ENCODE measurements around the gene SUDS3.
A peak's percentile ranks its signal among the peaks of the same experiment; 100 is the strongest.
"Not testable (repeated sequence)": the region's sequence is repeated elsewhere in the genome, so short reads cannot be mapped to it uniquely, and the experiment has no call there.

Gene SUDS3

DNA sequence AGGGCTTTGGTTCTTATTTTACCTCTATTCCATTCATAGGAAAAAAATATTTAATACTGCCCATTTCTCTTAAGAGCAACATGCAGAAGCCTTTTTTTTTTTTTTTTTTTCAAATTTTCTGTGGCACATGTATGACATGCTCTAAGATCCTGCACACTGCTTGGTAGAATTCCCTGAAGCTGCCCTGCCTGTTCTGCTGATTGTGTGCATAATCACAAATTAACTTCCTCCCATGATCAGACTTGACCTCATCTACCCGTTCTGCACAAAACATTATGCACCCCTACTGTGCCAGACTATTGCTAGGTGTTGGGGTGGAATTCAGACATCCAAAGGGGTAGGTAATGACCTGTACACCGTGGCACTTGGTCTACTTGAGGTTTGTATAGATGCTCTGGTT is 22.2 kb downstream of the SUDS3 start:
- DNase-seq (ENCODE audit: low spot score) = no peak

DNA sequence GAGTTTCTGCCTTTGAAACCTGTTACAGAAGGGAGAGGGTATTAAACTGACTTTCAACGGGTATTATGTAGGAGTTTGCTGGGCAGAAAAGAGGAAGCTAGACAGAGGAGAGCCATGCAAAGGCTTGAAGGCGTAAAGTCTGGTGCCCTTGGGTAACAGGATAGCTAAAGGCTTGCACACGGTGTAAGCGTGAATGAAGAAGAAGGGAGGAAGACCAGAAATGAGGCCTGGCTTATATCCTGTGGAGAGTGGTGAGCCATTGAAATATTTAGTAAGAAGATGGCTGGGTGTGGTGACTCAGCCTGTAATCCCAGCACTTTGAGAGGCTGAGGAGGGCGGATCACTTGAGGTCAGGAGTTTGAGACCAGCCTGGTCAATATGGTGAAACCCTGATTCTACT is 22.6 kb downstream of the SUDS3 start:
- DNase-seq (ENCODE audit: low spot score) = no peak

DNA sequence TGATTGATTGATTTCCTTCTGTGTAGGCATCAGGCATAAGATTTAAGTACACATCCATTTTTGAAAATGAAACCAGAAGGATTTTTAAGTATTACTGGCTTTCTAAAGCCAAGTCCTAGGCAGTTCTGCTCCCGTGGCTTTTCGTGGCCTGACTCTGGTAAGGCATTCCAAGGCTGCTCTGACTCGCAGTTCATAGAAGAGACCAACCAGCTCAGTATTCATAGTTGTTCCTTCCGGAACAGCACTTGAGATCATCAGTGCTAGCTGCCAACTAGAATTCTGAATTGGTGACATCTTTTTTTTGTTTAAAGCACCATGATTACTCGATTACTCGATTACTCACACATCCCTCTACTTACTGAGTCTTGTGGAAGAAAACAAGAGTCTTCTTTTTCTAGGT is 25.9 kb downstream of the SUDS3 start:
- DNase-seq (ENCODE audit: low spot score) = peak; percentile 85

DNA sequence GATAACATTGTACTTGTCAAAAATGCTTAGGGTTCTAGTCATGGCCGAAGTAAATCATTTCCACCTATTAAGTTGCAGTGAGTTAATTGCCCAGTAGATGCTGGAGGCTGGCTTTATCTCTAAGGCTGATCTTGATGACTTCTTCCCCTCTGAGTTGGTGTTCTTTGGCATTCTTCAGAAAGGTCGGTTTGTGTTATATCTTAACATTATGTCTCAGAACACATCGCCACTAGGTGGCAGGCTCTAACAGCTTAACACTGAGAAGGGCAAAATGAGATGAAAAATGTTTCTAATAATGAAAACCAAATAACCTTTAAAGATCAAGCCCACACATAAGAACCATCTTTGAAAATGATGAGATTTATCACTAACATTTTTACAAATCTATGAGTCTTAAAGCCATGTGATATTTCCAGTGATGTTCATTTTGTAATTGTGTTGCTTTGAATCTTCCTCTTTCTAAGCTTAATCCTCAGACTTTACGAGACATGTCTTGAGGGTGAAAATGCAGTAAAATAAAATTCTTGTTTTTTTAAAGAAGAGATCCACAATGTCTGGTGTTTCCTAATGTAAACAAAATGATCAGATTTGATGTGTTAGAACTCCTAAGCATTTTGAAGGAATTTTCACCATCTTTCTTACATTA is 28.6 kb downstream of the SUDS3 start:
- peak; percentile 65 for DNase-seq (ENCODE audit: low spot score)

DNA sequence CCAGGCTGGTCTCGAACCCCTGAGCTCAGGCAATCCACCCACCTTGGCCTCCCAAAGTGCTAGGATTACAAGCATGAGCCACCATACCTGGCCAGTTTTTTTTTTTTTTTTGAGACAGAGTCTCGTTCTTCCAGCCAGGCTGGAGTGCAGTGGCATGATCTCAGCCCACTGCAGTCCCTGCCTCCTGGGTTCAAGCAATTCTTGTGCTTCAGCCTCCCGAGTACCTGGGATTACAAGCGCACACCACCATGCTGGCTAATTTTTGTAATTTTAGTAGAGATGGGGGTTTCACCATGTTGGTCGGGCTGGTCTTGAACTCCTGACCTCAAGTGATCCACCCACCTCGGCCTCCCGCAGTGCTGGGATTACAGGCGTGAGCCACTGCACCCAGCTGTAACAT is 31.9 kb downstream of the SUDS3 start:
- DNase-seq (ENCODE audit: low spot score) = not testable (repeated sequence)

DNA sequence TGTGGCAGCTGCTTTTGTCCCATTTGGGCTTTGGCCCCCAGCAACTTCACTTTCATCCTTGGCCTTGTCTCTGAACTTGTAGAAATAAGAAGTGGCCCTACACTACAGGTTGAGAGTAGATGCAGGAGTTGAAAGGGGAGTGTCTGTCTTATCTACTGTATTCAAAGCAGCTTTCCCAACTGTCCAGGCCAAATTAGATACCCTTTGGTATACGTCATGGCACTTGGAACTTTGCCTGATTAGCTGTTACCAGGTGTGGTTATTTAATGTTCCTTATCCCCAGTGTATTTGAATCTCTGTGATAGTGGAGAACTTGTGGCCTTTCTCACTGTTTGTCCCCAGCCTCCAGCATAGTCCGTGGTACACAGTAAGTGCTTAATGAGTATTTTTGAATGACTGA is 33.5 kb downstream of the SUDS3 start:
- DNase-seq (ENCODE audit: low spot score) = no peak

DNA sequence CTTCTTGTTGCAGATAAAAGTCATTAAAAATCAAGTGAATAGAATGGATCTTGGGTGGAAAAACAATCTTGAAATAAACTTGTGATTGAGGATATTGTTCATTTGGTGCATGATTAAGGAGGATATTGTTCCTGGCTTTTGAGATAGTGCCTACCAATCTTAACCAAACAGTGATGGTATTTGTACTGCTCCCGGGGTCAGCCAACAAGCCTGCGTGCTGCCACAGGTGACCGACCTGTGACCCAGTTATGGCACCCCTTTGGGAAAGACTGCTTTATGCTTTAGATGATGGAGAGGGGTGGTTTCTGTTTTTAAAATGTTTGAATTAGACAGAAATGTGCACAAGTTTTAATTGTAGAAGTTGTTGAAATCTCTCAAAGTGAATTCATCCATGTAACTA is 41.6 kb downstream of the SUDS3 start:
- no peak for DNase-seq (ENCODE audit: low spot score)

DNA sequence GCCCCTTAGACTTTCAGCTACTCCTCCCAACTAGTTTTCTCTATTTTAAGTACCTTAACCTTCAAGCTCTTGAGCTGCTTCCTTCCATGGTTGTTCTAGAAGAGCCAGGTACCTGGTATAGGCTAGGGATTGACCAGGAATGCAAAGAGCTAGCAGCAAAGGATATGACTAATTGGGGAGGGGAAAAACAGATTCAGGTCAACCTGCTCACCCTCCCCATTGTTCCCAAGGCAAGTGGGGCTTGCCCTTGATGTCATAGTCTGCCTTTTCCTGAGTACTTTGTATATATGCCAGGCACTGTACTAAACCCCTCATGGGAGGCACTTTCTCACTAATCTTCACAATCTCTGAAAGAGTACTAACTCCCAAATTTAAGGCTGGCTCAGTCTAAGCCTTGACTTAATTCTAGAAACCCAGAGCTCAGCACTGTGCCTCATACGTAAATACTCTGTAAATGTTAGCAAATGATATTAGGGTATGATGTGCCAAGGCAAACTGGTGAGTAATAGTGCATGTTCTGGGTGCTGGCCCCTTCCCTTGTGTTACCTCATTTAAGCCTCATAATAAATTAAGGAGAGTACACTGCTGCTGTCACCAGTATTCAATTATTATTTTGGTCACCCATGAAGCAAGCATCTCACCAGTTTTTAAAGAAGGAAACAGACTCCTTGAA is 42.2 kb downstream of the SUDS3 start:
- DNase-seq (ENCODE audit: low spot score) = no peak

DNA sequence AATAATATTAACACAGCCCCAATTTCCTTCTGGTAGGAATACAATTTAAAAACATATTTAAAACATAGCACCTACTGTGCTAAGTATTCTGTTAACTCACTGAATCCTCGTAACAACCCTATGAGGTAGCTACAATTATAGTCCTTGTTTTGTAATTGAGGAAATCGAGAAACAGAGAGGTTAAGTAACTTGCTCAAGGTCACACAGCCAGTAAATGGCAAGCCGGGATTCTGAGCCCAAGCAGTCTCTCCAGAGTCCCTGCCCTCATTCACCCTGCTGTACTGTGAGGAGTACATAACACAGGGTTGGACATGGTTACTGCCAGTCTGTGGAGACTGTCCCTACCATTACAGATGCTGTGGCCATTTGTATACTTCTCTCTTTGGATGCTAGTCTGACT is 44.3 kb downstream of the SUDS3 start:
- no peak for DNase-seq (ENCODE audit: low spot score)

DNA sequence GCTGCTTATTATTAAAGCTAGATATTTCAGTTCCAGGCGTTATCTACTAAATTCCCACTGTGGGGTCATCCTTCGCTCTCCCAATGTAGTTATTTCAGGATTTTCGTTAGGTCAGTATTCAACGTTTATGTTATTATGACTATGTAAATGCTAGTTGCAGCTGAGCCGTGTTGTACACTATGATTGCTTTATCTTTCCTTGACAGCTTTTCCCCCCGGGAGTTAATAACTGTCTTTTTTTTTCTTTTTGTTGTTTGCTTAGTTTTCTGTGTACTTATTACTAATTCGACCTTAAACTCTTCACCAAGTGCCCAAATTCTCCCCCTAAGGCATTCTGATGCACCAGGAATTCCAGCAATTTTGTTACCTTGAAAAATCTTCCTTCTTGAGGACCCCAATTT is 48.5 kb downstream of the SUDS3 start:
- DNase-seq (ENCODE audit: low spot score) = no peak

DNA sequence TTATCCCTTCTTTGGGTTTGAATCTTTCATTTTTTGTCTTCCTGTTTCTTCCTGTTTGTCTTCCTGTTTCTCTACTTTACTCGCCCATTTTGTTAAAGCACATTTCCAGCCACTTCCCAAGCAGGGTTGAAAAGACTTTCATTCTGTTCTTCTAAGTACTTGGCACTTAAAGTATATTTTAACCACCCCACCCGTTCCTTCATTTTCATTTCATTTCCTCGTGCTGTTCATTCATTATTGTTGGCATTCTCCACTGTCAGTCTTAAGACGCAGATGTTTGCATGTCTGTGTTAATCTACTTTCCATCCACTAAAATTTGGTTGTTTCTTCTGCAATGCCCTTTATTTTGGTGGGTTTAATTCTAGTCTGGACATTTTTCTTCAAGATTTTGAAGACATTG is 49.0 kb downstream of the SUDS3 start:
- no peak for DNase-seq (ENCODE audit: low spot score)

DNA sequence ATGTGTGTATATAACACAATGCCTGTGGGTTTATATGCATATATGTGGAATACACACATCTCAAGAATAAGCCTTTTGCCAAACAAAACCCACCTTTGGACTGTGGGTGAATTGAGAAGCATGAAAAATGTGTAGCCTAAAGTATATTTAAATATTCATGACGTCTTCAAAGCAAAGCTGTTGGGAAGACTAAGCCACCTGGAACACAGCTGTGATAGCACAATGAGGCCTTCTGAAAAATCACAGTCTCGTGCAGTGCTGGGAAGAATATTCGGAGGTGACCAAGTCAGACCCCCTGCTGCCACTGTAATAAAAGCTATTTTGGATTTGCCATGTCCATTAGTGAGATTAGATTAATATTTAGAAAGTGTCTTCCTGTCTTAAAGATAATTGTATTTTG is 51.5 kb downstream of the SUDS3 start:
- no peak for DNase-seq (ENCODE audit: low spot score)

DNA sequence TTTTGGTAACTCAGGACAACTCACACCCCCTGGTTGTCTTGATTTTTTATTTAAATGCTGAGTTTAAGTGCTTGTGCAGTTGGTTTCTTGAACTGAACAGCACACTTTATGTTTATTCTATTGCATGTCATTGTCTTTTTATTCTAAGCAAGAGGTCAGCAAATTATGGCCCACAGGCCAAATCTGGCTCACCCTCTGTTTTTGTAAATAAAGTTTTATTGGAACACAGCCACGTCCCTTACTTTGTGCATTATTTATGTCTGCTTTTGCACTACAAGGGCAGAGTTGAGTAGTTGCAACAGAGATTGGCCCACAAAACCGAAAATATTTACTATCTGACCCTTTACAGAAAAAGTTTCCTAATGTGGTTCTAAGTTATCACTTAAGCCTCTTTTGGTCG is 52.3 kb downstream of the SUDS3 start:
- DNase-seq (ENCODE audit: low spot score) = no peak

DNA sequence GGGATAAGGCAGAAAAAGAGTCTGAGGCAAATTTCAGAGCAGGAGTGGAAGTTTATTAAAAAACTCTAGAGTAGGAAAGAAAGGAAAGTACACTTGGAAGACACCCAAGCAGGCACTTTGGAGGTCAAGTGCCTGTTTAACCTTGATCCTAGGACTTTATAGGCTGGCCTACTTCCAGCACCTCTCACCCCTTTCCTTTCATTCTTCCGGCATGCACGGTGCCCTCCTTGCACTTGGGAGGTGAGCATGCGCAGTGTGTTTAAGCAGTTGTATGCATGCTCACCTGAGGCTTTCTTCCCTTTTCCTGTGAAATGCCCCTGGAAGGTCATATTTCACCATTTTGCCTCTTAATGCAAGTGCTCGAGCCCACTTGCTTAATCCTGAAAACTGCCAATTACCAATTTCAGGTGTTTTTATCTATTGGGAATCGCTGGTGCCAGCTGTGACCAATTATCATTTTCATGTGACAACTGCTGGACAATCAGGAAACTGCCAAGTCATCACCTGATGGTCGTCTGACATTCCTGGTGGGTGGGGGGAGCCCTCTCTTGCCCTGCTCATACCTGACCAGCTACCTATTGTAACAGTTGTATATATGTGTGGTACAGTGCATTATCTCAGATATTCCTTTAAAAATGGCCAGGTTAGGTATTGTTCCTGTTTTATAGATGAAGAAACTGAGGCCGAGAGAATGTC is 53.5 kb downstream of the SUDS3 start:
- DNase-seq (ENCODE audit: low spot score) = no peak

DNA sequence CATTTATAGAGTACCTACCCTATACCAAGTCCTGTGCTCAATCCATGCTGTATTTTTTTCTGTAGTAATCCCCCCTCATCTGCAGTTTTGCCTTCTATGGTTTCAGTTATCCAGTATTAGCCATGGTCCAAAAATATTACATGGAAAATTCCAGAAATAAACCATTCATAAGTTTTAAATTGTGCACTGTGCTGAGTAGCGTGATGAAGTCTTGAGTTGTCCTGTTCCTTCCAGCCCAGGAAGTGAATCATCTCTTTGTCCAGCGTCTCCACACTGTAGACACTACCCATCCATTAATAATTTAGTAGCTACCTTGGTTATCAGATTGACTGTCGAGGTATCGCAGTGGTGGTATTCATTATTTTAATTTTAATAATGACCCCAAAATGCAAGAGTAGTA is 54.2 kb downstream of the SUDS3 start:
- no peak for DNase-seq (ENCODE audit: low spot score)

DNA sequence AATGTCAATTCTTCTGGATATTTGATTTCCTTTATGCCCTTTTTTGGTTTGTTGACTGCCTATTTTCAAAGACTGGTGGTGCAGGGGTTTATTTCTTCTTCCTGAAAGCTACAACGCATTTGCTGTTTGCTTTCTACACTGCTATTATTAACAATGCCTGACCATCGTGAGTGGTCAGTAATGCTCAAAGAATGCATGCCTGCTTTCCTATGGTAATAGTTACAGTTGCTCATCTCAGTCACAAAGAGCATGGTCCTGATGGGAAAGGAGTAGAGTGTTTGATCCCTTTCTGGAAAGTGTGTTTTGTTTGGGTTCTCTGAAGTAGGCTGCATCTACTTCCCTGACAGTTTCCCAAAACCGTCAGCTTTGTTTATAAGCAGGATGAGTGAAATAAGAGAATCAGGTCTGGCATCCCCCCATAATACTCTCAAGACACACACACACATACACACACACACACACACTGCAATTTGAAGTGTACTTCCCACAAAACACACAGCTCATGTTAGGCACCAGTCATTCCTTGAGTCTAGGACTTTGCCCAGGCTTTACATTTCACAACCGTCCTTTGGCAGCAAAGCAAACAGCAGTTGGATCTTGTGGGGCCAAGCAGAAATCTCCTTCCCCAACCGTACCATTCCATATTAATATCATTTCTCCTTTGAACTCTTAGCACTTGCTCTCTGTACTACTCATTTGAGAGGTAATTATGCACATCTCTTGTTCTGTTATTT is 56.6 kb downstream of the SUDS3 start:
- DNase-seq (ENCODE audit: low spot score) = peak; percentile 21

DNA sequence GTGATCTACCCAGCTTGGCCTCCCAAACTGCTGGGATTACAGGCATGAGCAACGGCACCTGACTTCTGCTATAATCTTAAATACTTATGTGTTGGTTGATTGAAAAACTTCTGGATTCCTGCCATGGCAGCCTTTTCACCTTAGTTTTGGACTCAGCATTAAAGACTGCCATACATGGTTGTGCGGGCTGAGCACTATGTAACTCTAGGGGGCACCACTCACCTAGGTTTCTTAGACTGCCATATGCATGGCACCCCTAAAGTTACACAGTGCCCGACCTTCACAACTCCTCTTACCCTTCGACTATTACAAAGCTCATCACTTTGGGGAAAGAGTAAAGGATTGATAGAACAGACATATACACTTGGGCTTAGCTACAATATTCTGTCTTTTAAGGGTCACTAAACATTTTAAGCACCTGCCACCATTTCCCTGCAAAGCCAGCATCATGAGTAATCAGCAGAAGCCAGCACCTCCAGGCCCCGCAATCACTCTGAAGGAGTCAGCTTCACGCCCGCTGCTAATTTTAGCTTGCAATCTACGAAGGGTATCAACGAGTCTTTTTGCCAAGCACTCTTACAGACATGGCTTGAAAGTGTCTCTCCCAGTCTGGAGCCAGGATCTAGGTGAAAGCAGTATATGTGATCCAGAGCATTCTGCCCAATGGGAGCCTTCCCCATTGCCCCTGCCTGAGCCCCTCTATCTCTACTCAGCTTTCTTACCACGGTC is 59.8 kb downstream of the SUDS3 start:
- DNase-seq (ENCODE audit: low spot score) = no peak

DNA sequence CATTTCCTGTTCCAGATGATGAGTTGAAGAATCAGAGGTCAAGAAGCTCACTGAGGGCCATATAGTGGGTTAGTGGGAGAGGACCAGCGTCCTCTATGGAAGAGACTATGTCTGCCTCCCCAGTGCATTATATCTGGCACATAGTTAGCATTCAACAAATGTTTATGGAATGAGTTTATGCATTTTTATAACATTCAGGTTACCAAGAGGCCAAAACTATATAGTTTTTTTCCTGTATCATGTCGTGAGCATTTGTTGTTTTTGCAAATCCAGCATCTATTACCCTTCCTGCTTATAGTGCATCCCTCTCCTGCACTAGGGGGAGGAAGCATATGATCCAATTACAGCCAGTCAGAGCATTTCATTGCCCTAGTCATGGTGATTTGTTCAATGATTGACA is 60.6 kb downstream of the SUDS3 start:
- peak; percentile 47 for DNase-seq (ENCODE audit: low spot score)

DNA sequence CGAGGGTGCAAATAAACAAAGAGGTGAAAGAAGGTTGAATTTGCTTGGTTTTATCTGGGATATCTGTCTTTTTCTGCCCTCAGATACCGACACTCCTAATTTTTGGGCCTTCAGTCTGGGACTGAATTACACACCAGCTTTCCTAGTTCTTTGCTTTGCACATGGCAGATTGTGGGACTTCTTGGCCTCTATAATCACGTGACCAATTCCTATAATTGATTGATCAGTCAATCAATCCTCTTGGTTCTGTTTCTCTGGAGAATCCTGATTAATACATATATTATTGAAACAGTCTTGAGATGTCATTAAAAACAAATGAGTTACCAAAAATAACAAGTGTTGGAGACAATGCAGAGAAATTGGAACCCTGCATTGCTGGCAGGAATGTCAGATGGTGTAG is 62.7 kb downstream of the SUDS3 start:
- no peak for DNase-seq (ENCODE audit: low spot score)

DNA sequence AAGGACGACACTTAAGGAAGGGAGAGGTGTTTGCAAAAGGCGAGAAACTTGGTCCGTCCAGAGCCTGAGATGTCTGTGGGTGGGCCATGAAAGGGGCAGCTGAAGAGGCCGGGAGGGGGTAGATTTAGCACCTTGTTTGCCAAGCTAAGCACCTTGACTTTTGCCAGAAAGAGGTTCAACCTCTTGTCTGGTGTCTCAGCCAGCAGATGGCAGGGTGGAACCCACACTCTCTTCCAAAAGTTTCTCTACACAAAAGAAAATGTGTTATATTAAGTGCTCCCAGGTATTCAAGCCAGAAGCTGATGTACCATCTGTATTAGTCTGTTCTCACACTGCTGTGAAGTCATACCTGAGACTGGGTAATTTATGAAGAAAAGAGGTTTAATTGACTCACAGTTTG is 69.9 kb downstream of the SUDS3 start:
- DNase-seq (ENCODE audit: low spot score) = no peak

DNA sequence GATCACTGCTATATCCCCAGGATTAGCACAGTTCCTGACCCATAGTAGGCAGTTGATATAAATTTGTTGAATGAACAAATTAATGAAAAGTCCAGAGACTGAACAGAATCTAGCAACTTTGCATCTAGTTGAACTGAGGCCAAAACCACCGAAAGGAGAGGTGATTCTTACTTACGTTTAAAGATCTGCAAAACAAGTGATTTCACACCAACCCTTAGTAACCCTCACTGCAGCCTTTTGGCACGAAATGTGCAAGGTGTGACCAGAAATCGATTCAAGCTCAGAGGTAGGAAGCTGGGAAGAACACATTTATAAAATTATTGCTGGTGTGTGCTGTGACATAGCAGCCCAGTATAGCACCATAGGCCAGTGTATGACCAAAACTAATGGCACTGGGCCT is 70.8 kb downstream of the SUDS3 start:
- no peak for DNase-seq (ENCODE audit: low spot score)

DNA sequence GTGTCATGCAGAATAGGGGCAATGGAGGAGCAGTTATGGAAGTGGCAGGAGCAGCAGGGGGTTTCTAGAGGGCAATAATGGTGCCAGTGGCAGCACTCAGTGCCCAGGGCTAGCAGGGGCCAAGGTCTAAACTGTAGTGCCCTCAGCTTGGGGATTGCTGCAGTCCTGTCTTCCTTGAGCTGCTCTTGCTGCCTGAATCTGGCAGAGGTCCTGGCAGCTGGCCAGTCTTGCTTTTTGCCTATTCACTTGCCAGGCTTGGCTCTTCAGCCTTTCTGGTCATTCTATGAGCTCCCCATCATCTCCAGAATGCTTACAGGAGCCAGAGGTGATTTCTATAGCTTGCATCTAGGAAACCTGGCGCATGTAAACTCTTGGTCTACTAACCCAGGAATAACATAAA is 72.0 kb downstream of the SUDS3 start:
- DNase-seq (ENCODE audit: low spot score) = no peak

Data from GM03348 (cell line).